Activated CD8-positive, alpha-beta memory T cell treated with anti-CD3 and anti-CD28 coated beads, Interleukin-2, amount 10 ng/mL, durations not matched to agents 7 days and 5 days (primary cell): ENCODE results near the gene RICTOR. TPM values are rescaled to one million over a fixed set of nuclear protein-coding genes. Genes with fewer than 3 reads are reported as not detected.

Experiments used
- ATAC-seq: fragments of 150-1000 bp; cut with Tn5 transposase; one replicate; pipeline ENCODE4 v1.10.0; 2021; ENCODE audit warnings: moderate library complexity
- CTCF ChIA-PET: fragments of 350-600 bp; sonication (Branson Sonifier 250); formaldehyde crosslinking; loops from one replicate; lab custom pipeline; 2021; ENCODE audit warnings: antibody characterized with exemption; lab: Charles Lee
- DNase-seq: peaks from one replicate; pipeline ENCODE4 v3.0.0-alpha.2; 2020
- H3K27ac Mint-ChIP-seq: one replicate; pipeline ENCODE4 v1.8.0; 2021; ENCODE audit warnings: mild to moderate bottlenecking, mixed read lengths
- H3K27me3 Mint-ChIP-seq: one replicate; pipeline ENCODE4 v1.8.0; 2021; ENCODE audit warnings: mixed read lengths
- H3K36me3 Mint-ChIP-seq: one replicate; pipeline ENCODE4 v1.8.0; 2021; ENCODE audit warnings: mild to moderate bottlenecking, mixed read lengths
- H3K4me1 Mint-ChIP-seq: one replicate; pipeline ENCODE4 v1.8.0; 2021; ENCODE audit warnings: mixed read lengths
- H3K4me3 Mint-ChIP-seq: one replicate; pipeline ENCODE4 v1.8.0; 2021; ENCODE audit warnings: mild to moderate bottlenecking, moderate library complexity, mixed read lengths
- H3K9me3 Mint-ChIP-seq: one replicate; pipeline ENCODE4 v1.8.0; 2022; ENCODE audit warnings: low read depth, mixed read lengths
- total RNA-seq, 2 experiments: library from RNA; stranded (reverse); gene quantifications; one replicate each; pipeline ENCODE4 v1.2.3, GENCODE V29; 2021

The RICTOR gene
- total RNA-seq, 2 experiments from 2014 or later, result 40.2 to 50.5 TPM

DNA sequence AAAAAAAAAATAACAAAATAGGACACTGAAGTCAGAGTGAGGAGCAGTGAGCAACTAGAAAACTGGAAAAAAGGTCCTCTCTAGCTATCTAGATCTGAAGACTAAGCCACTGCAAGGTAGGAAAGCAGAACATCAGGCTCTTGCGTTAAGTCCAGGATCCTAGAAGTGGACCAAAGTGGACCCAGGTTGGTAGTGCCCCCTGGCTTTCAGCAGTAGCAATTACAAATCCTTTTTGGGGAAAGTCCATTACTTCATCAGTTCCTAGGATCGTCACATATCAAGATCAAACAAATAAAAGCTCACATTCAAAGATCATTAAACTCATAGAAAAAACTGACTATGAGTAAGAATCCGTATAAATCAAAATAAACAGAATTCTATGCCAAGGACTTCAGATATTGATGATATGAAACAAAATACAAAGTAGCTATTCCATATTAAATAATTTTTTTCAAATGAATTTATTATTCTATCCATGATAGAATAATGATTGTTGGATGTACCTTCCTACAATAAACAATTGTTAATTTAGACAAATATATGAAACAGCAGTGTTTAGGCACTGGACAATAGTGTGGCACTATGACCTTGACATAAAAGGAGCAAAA, 6.5 kb upstream of the RICTOR start:
- Mint-ChIP-seq H3K27ac (no peak overlapping the region), H3K4me3 (no peak overlapping the region), H3K4me1 (peaks cover 21% of the 10 kb centered on the region), H3K9me3 (no peaks in the 10 kb centered on the region), H3K36me3 (peaks cover 16% of the 10 kb centered on the region), H3K27me3 (peaks cover 24% of the 10 kb centered on the region)
- CTCF ChIA-PET, result interaction anchor here (0.6 to 2.6 kb wide), 38 partner anchors 9 to 639 kb away, joined by 3 to 15 read pairs (median 3); no protein-coding TSS in a partner anchor
- ATAC-seq (peak; percentile 46), DNase-seq (peak; percentile 56)

DNA sequence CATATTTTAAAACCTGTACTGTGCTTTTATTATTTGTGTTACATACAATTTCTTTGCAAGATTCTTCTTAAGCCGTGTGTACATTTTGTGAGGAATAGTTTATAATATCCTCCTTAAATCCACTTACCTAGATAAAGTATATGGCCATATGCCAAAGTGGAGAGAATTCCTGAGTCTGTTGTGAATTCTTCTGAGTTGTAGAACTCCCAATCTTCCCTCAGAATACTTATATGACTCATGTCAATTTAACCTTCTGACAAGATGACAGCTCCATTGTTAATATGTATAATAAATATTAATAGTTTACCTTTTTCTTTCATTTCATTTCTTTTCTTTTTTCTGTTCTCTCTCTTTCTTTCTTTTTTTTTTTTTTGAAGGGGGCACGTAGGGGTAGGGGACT, 6.0 kb upstream of the RICTOR start:
- Mint-ChIP-seq H3K9me3 (no peaks in the 10 kb centered on the region), H3K27ac (no peak overlapping the region), H3K4me3 (no peak overlapping the region), H3K36me3 (peaks cover 17% of the 10 kb centered on the region), H3K4me1 (peaks cover 26% of the 10 kb centered on the region), H3K27me3 (peaks cover 24% of the 10 kb centered on the region)
- CTCF ChIA-PET, result interaction anchor here (0.7 to 2.6 kb wide), 32 partner anchors 10 to 638 kb away, joined by 3 to 15 read pairs (median 4); no protein-coding TSS in a partner anchor
- ATAC-seq (no peak), DNase-seq (no peak)

DNA sequence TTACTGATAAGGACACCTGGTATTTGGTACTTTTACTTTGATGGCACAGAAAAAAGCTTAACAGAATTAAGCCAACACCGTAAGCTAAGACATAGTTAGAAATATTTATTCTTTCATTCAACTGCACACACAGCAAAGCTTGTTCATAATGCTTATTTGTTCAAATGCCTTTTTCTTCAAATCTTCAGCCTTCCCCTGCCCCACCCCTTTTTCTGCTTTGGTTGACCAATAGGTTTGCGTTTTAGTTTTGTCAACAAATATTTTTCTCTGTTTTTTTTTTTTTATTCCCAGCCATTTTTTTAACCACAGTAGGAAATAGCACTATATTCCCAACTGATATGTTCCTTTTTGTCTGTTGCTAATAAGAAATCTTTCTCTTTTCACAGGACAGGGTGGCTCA, 4.9 kb upstream of the RICTOR start:
- H3K9me3 Mint-ChIP-seq, result no peaks in the 10 kb centered on the region
- ATAC-seq (no peak), DNase-seq (no peak)
- CTCF ChIA-PET, result interaction anchor here (1.3 to 2.6 kb wide), 2 partner anchors 74 to 637 kb away, joined by 3 to 12 read pairs; no protein-coding TSS in a partner anchor
- H3K27me3 Mint-ChIP-seq, result peaks cover 24% of the 10 kb centered on the region
- no peak overlapping the region for H3K27ac Mint-ChIP-seq
- no peak overlapping the region for H3K4me3 Mint-ChIP-seq
- peaks cover 27% of the 10 kb centered on the region for H3K4me1 Mint-ChIP-seq
- peaks cover 17% of the 10 kb centered on the region for H3K36me3 Mint-ChIP-seq

GRCh38 chr5:39076757-39077728, 2.8 kb upstream of the RICTOR start:
- Mint-ChIP-seq H3K4me1 (peaks cover 36% of the 10 kb centered on the region), H3K4me3 (peak overlapping the region; percentile 95), H3K27ac (peak overlapping the region; percentile 85), H3K9me3 (no peaks in the 10 kb centered on the region), H3K36me3 (peaks cover 19% of the 10 kb centered on the region), H3K27me3 (peaks cover 16% of the 10 kb centered on the region)
- ATAC-seq (no peak), DNase-seq (no peak)
- CTCF ChIA-PET, result interaction anchor here (0.6 kb wide), 1 partner anchor 110 kb away, joined by 3 read pairs; no protein-coding TSS in a partner anchor

- peaks cover 16% of the 10 kb centered on the region for H3K27me3 Mint-ChIP-seq
- H3K36me3 Mint-ChIP-seq, result peaks cover 19% of the 10 kb centered on the region
- ATAC-seq (no peak), DNase-seq (no peak)
- CTCF ChIA-PET, result interaction anchor here (0.6 kb wide), 1 partner anchor 111 kb away, joined by 3 read pairs; no protein-coding TSS in a partner anchor
- peak overlapping the region; percentile 95 for H3K4me3 Mint-ChIP-seq
- H3K9me3 Mint-ChIP-seq, result no peaks in the 10 kb centered on the region
- peaks cover 43% of the 10 kb centered on the region for H3K4me1 Mint-ChIP-seq
- peak overlapping the region; percentile 85 for H3K27ac Mint-ChIP-seq
These were observed 2.0 kb upstream of the RICTOR start for GRCh38 chr5:39076101-39076756.

DNA sequence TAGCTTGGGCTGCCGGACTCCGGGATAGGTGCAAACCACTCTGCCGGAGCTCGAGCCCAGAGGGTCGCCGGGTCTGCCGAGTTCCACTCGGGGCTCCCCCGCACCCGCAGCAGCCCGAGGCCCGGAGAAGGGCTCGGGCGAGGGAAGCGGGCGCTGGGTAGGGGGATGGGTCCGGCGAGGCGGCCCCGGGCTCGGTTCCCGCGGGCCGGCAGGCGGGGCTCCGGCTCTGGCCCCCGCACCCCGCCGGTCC, 507 bp downstream of the RICTOR start:
- Mint-ChIP-seq H3K27ac (peak overlapping the region; percentile 97), H3K36me3 (peaks cover 33% of the 10 kb centered on the region), H3K9me3 (no peaks in the 10 kb centered on the region), H3K4me1 (peaks cover 44% of the 10 kb centered on the region), H3K27me3 (peaks cover 7% of the 10 kb centered on the region), H3K4me3 (peak overlapping the region; percentile 96)
- CTCF ChIA-PET, result interaction anchor here (1.5 kb wide), 1 partner anchor 20 kb away, joined by 3 read pairs; no protein-coding TSS in a partner anchor
- DNase-seq (no peak), ATAC-seq (peak; percentile 45)

- Mint-ChIP-seq H3K9me3 (no peaks in the 10 kb centered on the region), H3K4me1 (peaks cover 45% of the 10 kb centered on the region), H3K36me3 (peaks cover 35% of the 10 kb centered on the region), H3K27me3 (peaks cover 4% of the 10 kb centered on the region), H3K27ac (peak overlapping the region; percentile 97), H3K4me3 (peak overlapping the region; percentile 96)
- CTCF ChIA-PET, result interaction anchor here (1.1 to 2.6 kb wide), 3 partner anchors 8 to 21 kb away, joined by 3 to 14 read pairs (median 3); no protein-coding TSS in a partner anchor
- ATAC-seq (peak; percentile 54), DNase-seq (peak; percentile 92)
These were observed 1.1 kb downstream of the RICTOR start for GRCh38 chr5:39072925-39073766.

DNA sequence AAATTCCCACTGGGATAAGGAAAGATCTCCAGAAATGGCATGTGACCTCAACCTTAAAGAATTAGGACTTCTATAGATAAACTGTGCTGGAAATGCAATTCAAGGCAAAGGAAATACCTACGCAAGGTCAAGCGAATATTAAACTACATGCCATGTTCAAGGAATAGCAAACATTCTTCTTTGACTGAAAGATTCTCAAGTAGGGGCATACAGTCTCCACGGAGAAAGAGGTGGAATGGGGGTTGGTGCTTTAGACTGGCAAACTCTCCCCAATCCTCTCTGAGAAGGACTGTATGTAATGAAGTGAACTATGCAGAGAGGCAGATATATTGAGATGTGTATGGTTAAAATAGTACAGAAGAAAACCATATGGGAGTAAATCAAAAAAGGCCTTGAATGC, 6.1 kb downstream of the RICTOR start:
- DNase-seq (no peak), ATAC-seq (no peak)
- H3K27me3 Mint-ChIP-seq, result no peaks in the 10 kb centered on the region
- H3K9me3 Mint-ChIP-seq, result peaks cover 14% of the 10 kb centered on the region
- no peak overlapping the region for H3K27ac Mint-ChIP-seq
- CTCF ChIA-PET, result interaction anchor here (1.0 kb wide), 1 partner anchor 12 kb away, joined by 4 read pairs; no protein-coding TSS in a partner anchor
- H3K4me1 Mint-ChIP-seq, result peaks cover 37% of the 10 kb centered on the region
- H3K36me3 Mint-ChIP-seq, result peaks cover 65% of the 10 kb centered on the region
- no peak overlapping the region for H3K4me3 Mint-ChIP-seq

- CTCF ChIA-PET, result no interaction called here
- Mint-ChIP-seq H3K9me3 (peaks cover 14% of the 10 kb centered on the region), H3K36me3 (peaks cover 54% of the 10 kb centered on the region), H3K4me1 (peaks cover 31% of the 10 kb centered on the region), H3K27me3 (no peaks in the 10 kb centered on the region), H3K27ac (no peak overlapping the region), H3K4me3 (no peak overlapping the region)
- ATAC-seq (no peak), DNase-seq (no peak)
These were observed 9.7 kb downstream of the RICTOR start for GRCh38 chr5:39064450-39064849.

GRCh38 chr5:39063037-39063436, 11.2 kb downstream of the RICTOR start:
- Mint-ChIP-seq H3K4me1 (peaks cover 36% of the 10 kb centered on the region), H3K4me3 (no peak overlapping the region), H3K36me3 (peaks cover 42% of the 10 kb centered on the region), H3K27ac (no peak overlapping the region), H3K27me3 (no peaks in the 10 kb centered on the region), H3K9me3 (peaks cover 14% of the 10 kb centered on the region)
- no peak for DNase-seq
- CTCF ChIA-PET, result no interaction called here
- ATAC-seq, result no peak

- ATAC-seq, result no peak
- no peaks in the 10 kb centered on the region for H3K27me3 Mint-ChIP-seq
- peaks cover 37% of the 10 kb centered on the region for H3K4me1 Mint-ChIP-seq
- no peak for DNase-seq
- H3K4me3 Mint-ChIP-seq, result no peak overlapping the region
- H3K9me3 Mint-ChIP-seq, result peaks cover 14% of the 10 kb centered on the region
- CTCF ChIA-PET, result interaction anchor here (1.7 to 2.0 kb wide), 2 partner anchors 10 to 18 kb away, joined by 3 to 5 read pairs; no protein-coding TSS in a partner anchor
- no peak overlapping the region for H3K27ac Mint-ChIP-seq
- H3K36me3 Mint-ChIP-seq, result peaks cover 37% of the 10 kb centered on the region
These were observed 11.7 kb downstream of the RICTOR start for GRCh38 chr5:39062530-39062929.

GRCh38 chr5:39062104-39062503, 12.1 kb downstream of the RICTOR start:
- Mint-ChIP-seq H3K4me1 (peaks cover 37% of the 10 kb centered on the region), H3K36me3 (peaks cover 32% of the 10 kb centered on the region), H3K27me3 (no peaks in the 10 kb centered on the region)

More at GRCh38 chr5:39062104-39062503, 12.1 kb downstream of the RICTOR start:
- no peak overlapping the region for H3K27ac Mint-ChIP-seq
- CTCF ChIA-PET, result interaction anchor here (1.7 to 2.0 kb wide), 2 partner anchors 10 to 18 kb away, joined by 3 to 5 read pairs; no protein-coding TSS in a partner anchor
- DNase-seq (no peak), ATAC-seq (no peak)
- H3K9me3 Mint-ChIP-seq, result peaks cover 10% of the 10 kb centered on the region
- no peak overlapping the region for H3K4me3 Mint-ChIP-seq
